Sigmoid colon (tissue), 7 donors: Measurements from ENCODE around the gene RAD23B. TPM values are rescaled to one million over a fixed set of nuclear protein-coding genes. Genes with fewer than 3 reads are reported as not detected.

Experiments
- DNase-seq: peaks from one replicate; pipeline ENCODE4 v3.0.0-alpha.2; 2019
- H3K27ac ChIP-seq, 4 donors: fragments of 200-600 bp; sonication (generic); one replicate each; pipeline ENCODE4 v1.5.1; 2016 to 2019; ENCODE audit warnings: mild to moderate bottlenecking in 1 of 4
- H3K27me3 ChIP-seq, 3 donors: fragments of 200-600 bp; sonication (generic); one replicate each; pipeline ENCODE4 v1.5.1; 2019; ENCODE audit warnings: mild to moderate bottlenecking in 1 of 3
- H3K36me3 ChIP-seq, 4 donors: fragments of 200-600 bp; sonication (generic); one replicate each; pipeline ENCODE4 v1.5.1; 2016 to 2019
- H3K4me1 ChIP-seq, 4 donors: fragments of 200-600 bp; sonication (generic); one replicate each; pipeline ENCODE4 v1.5.1; 2017 to 2019
- H3K4me3 ChIP-seq, 4 donors: fragments of 200-600 bp; sonication (generic); one replicate each; pipeline ENCODE4 v1.5.1; 2017 to 2019; ENCODE audit warnings: mild to moderate bottlenecking in 2 of 4, moderate library complexity in 1 of 4
- H3K9me3 ChIP-seq, 4 donors: fragments of 200-600 bp in 3 of 4; sonication (generic) in 3 of 4; one replicate each; pipeline versions ENCODE4 v1.5.1 to v1.6.1; 2013 to 2019
- CTCF ChIP-seq, 4 experiments: fragments of 450-650 bp in 3 of 4; fragments of 200-600 bp in 1 of 4; IDR thresholded peaks; one replicate each; pipeline ENCODE4 v1.5.1; 2016 to 2019; ENCODE audit warnings: antibody characterized with exemption in 4 of 4, mild to moderate bottlenecking in 3 of 4, moderate library complexity in 2 of 4
- EP300 ChIP-seq, 4 donors: sonication (generic); formaldehyde crosslinking; IDR thresholded peaks; one replicate each; pipeline ENCODE4 v1.6.1; 2017; ENCODE audit warnings: antibody characterized with exemption in 4 of 4
- POLR2A ChIP-seq, 2 donors: fragments of 450-650 bp; IDR thresholded peaks; one replicate each; pipeline ENCODE4 v1.6.1; 2016; ENCODE audit warnings: antibody characterized with exemption in 2 of 2, mild to moderate bottlenecking in 2 of 2, moderate library complexity in 2 of 2
- POLR2AphosphoS5 ChIP-seq, 4 donors: sonication (generic); formaldehyde crosslinking; IDR thresholded peaks; one replicate each; pipeline ENCODE4 v1.6.1; 2017; ENCODE audit warnings: antibody characterized with exemption in 4 of 4
- WGBS, 2 donors: extraction: QIAGEN DNeasy Blood & Tissue Kit; methylation state at CpG; one replicate each; pipeline ENCODE4 v1.1.7; 2013; 5-methylcytosine and 5-hydroxymethylcytosine counted together
- intact Hi-C: fragments of 100-400 bp; cut with DNase I; formaldehyde crosslinking; loops from one replicate; pipeline ENCODE4 v1.15.1; 2023
- polyA plus RNA-seq, 3 donors: library from polyadenylated mRNA; stranded (reverse); fragments of 200-250 nt; gene quantifications; one replicate each; pipeline ENCODE4 v1.2.3, GENCODE V29; 2013
- total RNA-seq, 4 donors: library from RNA; depleted of rRNA; stranded (reverse); fragments of >200 nt; gene quantifications; one replicate each; pipeline ENCODE4 v1.1.0, GENCODE V29; 2016
- donor health status: healthy with polysubstance abuse.
- donor health status: Bipolar disorder and iron deficiency.
- donor health status: healthy.

The RAD23B gene
- total and polyA plus RNA-seq, 7 donors, result 58.3 to 74.3 (median 62.4) TPM

DNA sequence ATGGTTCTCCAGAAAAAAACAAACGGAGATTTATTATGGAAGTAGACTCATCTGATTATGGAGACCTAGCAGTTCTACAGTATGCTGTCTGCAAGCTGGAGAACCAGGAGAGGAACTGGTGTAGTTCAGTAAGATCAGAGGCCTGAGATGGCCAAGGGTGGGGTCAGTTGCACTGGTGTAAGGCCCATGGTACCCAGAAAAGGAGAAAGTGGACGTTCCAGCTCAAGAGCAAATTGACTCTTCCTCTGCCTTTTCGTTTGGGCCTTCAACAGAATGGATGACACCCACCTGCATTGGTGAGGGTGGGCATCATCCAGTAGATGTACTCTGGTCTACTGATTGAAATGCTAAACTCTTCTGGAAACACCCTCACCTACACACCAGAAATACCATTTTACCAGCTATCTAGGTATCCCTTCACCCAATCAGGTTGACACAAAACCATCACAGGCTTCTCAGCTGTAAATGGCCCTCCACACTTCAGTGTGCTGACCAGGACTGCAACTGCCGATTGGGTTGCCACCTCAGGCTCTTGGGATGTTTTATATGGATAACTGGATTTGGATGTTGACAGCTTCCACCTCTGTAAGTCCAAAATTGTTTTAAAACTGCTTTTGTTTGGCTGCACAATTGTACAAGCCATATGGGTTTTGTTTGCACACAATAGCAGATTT lies 51.2 kb downstream of the RAD23B start:
- intact Hi-C loops, result no loop called here
- DNase-seq, result no peak
- no peaks in the 10 kb centered on the region for H3K27me3 ChIP-seq
- no peak overlapping the region for H3K4me3 ChIP-seq
- TF ChIP-seq POLR2AphosphoS5 (IDR thresholded peaks at IDR 0.05) (no peak), CTCF (IDR thresholded peaks at IDR 0.05) (no peak), POLR2A (IDR thresholded peaks at IDR 0.05) (no peak), EP300 (IDR thresholded peaks at IDR 0.05) (no peak)
- H3K4me1 ChIP-seq, result peaks cover 0 to 13% (median 2%) of the 10 kb centered on the region in 4 donors
- 92 to 94% methylated on average over 4 of the region's 4 CpGs for WGBS, 2 donors
- H3K36me3 ChIP-seq, result peaks cover 0 to 58% (median 11%) of the 10 kb centered on the region in 4 donors
- no peak overlapping the region for H3K27ac ChIP-seq
- no peaks in the 10 kb centered on the region for H3K9me3 ChIP-seq

DNA sequence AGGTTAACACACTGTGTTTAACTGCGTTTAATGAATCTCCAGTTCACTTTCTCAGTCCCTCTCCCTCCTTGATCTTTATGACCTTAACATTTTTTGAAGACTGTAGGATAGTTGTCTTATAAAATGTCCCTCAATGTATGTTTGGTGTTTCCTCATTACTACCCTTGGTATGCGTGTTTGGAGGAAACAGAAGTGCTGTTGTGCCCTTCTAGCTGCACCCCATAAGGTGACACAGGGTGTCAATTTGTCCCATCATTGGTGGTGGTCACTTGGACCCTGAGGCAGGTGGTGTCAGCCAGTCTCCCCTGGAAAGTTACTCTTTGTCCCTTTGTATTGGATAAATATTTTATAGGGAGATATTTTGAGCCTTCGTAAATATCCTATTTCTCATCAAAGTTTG lies 52.3 kb downstream of the RAD23B start:
- peaks cover 0 to 13% (median 2%) of the 10 kb centered on the region in 4 donors for H3K4me1 ChIP-seq
- intact Hi-C loops, result no loop called here
- WGBS, 2 donors, result 94 to 96% methylated on average over 3 of the region's 3 CpGs
- no peaks in the 10 kb centered on the region for H3K27me3 ChIP-seq
- DNase-seq, result no peak
- H3K4me3 ChIP-seq, result no peak overlapping the region
- TF ChIP-seq POLR2A (IDR thresholded peaks at IDR 0.05) (no peak), POLR2AphosphoS5 (IDR thresholded peaks at IDR 0.05) (peak in 2 of 4 donors; percentile 3 to 7)
- no peak overlapping the region for H3K27ac ChIP-seq
- no peaks in the 10 kb centered on the region for H3K9me3 ChIP-seq
- H3K36me3 ChIP-seq, result peaks cover 0 to 47% (median 7%) of the 10 kb centered on the region in 4 donors

DNA sequence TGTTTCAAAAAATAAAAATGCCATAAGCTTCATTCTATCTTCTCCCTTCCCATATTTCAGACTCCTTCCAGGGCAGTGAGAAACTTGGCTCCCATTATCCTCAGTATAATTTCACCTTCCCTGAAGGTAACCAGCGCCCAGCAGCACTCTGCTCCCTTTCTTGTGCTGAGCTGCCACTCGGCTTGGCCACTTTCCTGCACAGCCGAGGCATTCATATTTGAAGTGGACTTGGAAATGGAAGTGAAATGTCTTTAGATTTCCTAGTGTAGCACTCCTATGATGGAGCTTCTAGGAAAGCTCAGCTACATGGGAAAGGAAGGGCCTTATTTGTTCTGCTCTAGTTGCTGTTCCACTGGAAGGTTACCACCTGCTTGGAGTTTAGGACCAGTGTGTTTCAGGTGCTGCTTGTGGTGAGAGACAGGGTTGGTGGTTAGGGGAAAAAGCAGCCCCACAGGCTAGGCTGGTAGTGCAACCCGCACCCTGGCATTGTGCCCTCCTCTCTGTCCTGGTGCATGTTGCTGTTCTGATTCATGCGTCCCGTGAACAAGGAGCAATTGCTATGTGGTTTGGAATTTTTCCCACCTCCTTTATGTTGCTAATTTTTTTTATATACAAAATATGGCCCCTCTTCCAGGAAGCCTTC lies 53.8 kb downstream of the RAD23B start:
- Histone ChIP-seq H3K4me3 (no peak overlapping the region), H3K27ac (no peak overlapping the region), H3K36me3 (peaks cover 0 to 32% (median 3%) of the 10 kb centered on the region in 4 donors), H3K9me3 (no peaks in the 10 kb centered on the region), H3K27me3 (no peaks in the 10 kb centered on the region), H3K4me1 (peaks cover 0 to 13% (median 3%) of the 10 kb centered on the region in 4 donors)
- intact Hi-C loops, result no loop called here
- 59 to 76% methylated on average over 6 of the region's 6 CpGs for WGBS, 2 donors
- DNase-seq, result no peak
- TF ChIP-seq CTCF (IDR thresholded peaks at IDR 0.05) (no peak), POLR2A (IDR thresholded peaks at IDR 0.05) (no peak), POLR2AphosphoS5 (IDR thresholded peaks at IDR 0.05) (no peak), EP300 (IDR thresholded peaks at IDR 0.05) (no peak)

GRCh38 chr9:107337676-107338590 lies 54.9 kb downstream of the RAD23B start:
- WGBS, 2 donors, result 77 to 85% methylated on average over 16 of the region's 16 CpGs
- DNase-seq, result no peak
- intact Hi-C loops, result no loop called here
- Histone ChIP-seq H3K27ac (no peak overlapping the region), H3K4me3 (no peak overlapping the region), H3K36me3 (peaks cover 0 to 21% (median 3%) of the 10 kb centered on the region in 4 donors), H3K9me3 (no peaks in the 10 kb centered on the region), H3K27me3 (no peaks in the 10 kb centered on the region), H3K4me1 (peaks cover 0 to 13% (median 3%) of the 10 kb centered on the region in 4 donors)
- no peak for TF ChIP-seq CTCF (IDR thresholded peaks at IDR 0.05)
- TF ChIP-seq POLR2A (IDR thresholded peaks at IDR 0.05), result no peak
